WTC11 (cell line): ENCODE measurements around the gene FBXO47. TPM values are rescaled to one million over a fixed set of nuclear protein-coding genes. Genes with fewer than 3 reads are reported as not detected.

Source experiments
- ATAC-seq: fragments of 200-7000 bp; cut with Tn5 transposase; 2 replicates; pipeline ENCODE4 v1.10.0; 2021; ENCODE audit warnings: mild to moderate bottlenecking, moderate library complexity
- CTCF ChIA-PET: fragments of 300-600 bp; sonication (Branson Sonifier 250); formaldehyde crosslinking; loops from one replicate; lab custom pipeline; 2021; ENCODE audit warnings: antibody characterized with exemption; lab: Charles Lee
- POLR2A ChIA-PET: fragments of 350-600 bp; sonication (Branson Sonifier 250); formaldehyde crosslinking; loops from one replicate; lab custom pipeline; 2021; ENCODE audit warnings: antibody characterized with exemption; lab: Charles Lee
- DNase-seq: peaks from one replicate; pipeline ENCODE4 v3.0.0; 2021; ENCODE audit warnings: low spot score
- H3K27ac Mint-ChIP-seq: 2 replicates; pipeline ENCODE4 v1.8.0; 2021; ENCODE audit warnings: mixed read lengths
- H3K27me3 Mint-ChIP-seq: 2 replicates; pipeline ENCODE4 v1.8.0; 2021; ENCODE audit warnings: low read depth, mild to moderate bottlenecking, moderate library complexity, mixed read lengths
- H3K36me3 Mint-ChIP-seq: 2 replicates; pipeline ENCODE4 v1.8.0; 2021; ENCODE audit warnings: mixed read lengths
- H3K4me1 Mint-ChIP-seq: 2 replicates; pipeline ENCODE4 v1.8.0; 2022; ENCODE audit warnings: mixed read lengths
- H3K4me3 Mint-ChIP-seq: 2 replicates; pipeline ENCODE4 v1.8.0; 2021; ENCODE audit warnings: mild to moderate bottlenecking, moderate library complexity, mixed read lengths
- H3K9me3 Mint-ChIP-seq: 2 replicates; pipeline ENCODE4 v1.8.0; 2021; ENCODE audit warnings: mixed read lengths
- CREB1 ChIP-seq: sonication (generic); formaldehyde crosslinking; IDR thresholded peaks from 2 replicates; pipeline ENCODE4 v1.8.0; 2023; ENCODE audit warnings: mild to moderate bottlenecking, missing genetic modification reagents
- EMX1 ChIP-seq: fragments of 250-450 bp; sonication (Bioruptor Pico); IDR thresholded peaks from 2 replicates; pipeline ENCODE4 v1.8.0; 2021; ENCODE audit warnings: mild to moderate bottlenecking
- MYBL2 ChIP-seq: sonication (generic); formaldehyde crosslinking; IDR thresholded peaks from 2 replicates; pipeline ENCODE4 v1.8.1; 2023; ENCODE audit warnings: mild to moderate bottlenecking, moderate library complexity, missing genetic modification reagents
- NFE2L1 ChIP-seq: sonication (generic); formaldehyde crosslinking; IDR thresholded peaks from 2 replicates; pipeline ENCODE4 v1.8.1; 2023; ENCODE audit warnings: missing genetic modification reagents
- NR1H2 ChIP-seq: sonication (generic); formaldehyde crosslinking; IDR thresholded peaks from 2 replicates; pipeline ENCODE4 v1.9.0; 2021; ENCODE audit warnings: mild to moderate bottlenecking, moderate library complexity, missing genetic modification reagents
- NR2C2 ChIP-seq: sonication (generic); formaldehyde crosslinking; IDR thresholded peaks from 2 replicates; pipeline ENCODE4 v1.8.0; 2022; ENCODE audit warnings: mild to moderate bottlenecking, missing genetic modification reagents
- OVOL2 ChIP-seq: fragments of 250-450 bp; sonication (Bioruptor Pico); IDR thresholded peaks from 2 replicates; pipeline ENCODE4 v1.9.0; 2021; ENCODE audit warnings: mild to moderate bottlenecking, borderline replicate concordance
- SOX15 ChIP-seq: fragments of 250-450 bp; sonication (Bioruptor Pico); IDR thresholded peaks from 2 replicates; pipeline ENCODE4 v1.9.0; 2021; ENCODE audit warnings: mild to moderate bottlenecking
- TCF7 ChIP-seq: sonication (generic); formaldehyde crosslinking; IDR thresholded peaks from 2 replicates; pipeline ENCODE4 v1.8.0; 2022; ENCODE audit warnings: mild to moderate bottlenecking, low read depth, missing genetic modification reagents, moderate library complexity
- ZNF232 ChIP-seq: sonication (generic); formaldehyde crosslinking; IDR thresholded peaks from 2 replicates; pipeline ENCODE4 v1.8.0; 2022; ENCODE audit warnings: mild to moderate bottlenecking, missing genetic modification reagents
- ZNF317 ChIP-seq: sonication (generic); formaldehyde crosslinking; IDR thresholded peaks from 2 replicates; pipeline ENCODE4 v1.8.1; 2023; ENCODE audit warnings: low read depth, mild to moderate bottlenecking, moderate library complexity, missing genetic modification reagents, borderline replicate concordance
- ZNF396 ChIP-seq: fragments of 250-450 bp; sonication (Bioruptor Pico); IDR thresholded peaks from 2 replicates; pipeline ENCODE4 v1.8.0; 2021; ENCODE audit warnings: mild to moderate bottlenecking, moderate library complexity, borderline replicate concordance
- total RNA-seq: library from RNA; stranded (reverse); gene quantifications from 3 replicates; pipeline ENCODE4 v1.2.3, GENCODE V29; 2021
- TF ChIP-seq, protein P1 (sequence below): sonication (generic); formaldehyde crosslinking; IDR thresholded peaks from 2 replicates; pipeline ENCODE4 v1.8.1; 2022; ENCODE audit warnings: missing genetic modification reagents, borderline replicate concordance
- TF ChIP-seq, protein P2 (sequence below): fragments of 250-450 bp; sonication (Bioruptor Pico); IDR thresholded peaks from 2 replicates; pipeline ENCODE4 v1.9.0; 2021; ENCODE audit warnings: mild to moderate bottlenecking, borderline replicate concordance
- TF ChIP-seq, protein P3 (sequence below): sonication (generic); formaldehyde crosslinking; IDR thresholded peaks from 2 replicates; pipeline ENCODE4 v1.8.1; 2022; ENCODE audit warnings: mild to moderate bottlenecking, missing genetic modification reagents, moderate library complexity, borderline replicate concordance
- TF ChIP-seq, protein P4 (sequence below): fragments of 250-450 bp; sonication (Bioruptor Pico); IDR thresholded peaks from 2 replicates; pipeline ENCODE4 v2.1.2; 2022; ENCODE audit warnings: mild to moderate bottlenecking, moderate library complexity
- TF ChIP-seq, protein P5 (sequence below): fragments of 250-450 bp; sonication (Bioruptor Pico); IDR thresholded peaks from 2 replicates; pipeline ENCODE4 v1.8.0; 2021; ENCODE audit warnings: mild to moderate bottlenecking
- TF ChIP-seq, protein P6 (sequence below): sonication (generic); formaldehyde crosslinking; IDR thresholded peaks from 2 replicates; pipeline ENCODE4 v1.8.0; 2023; ENCODE audit warnings: missing genetic modification reagents
- TF ChIP-seq, protein P7 (sequence below): sonication (generic); formaldehyde crosslinking; IDR thresholded peaks from 2 replicates; pipeline ENCODE4 v1.8.1; 2023; ENCODE audit warnings: mild to moderate bottlenecking, missing genetic modification reagents, moderate library complexity

Gene FBXO47
- total RNA-seq, 1 experiment from 2014 or later: not detected

DNA sequence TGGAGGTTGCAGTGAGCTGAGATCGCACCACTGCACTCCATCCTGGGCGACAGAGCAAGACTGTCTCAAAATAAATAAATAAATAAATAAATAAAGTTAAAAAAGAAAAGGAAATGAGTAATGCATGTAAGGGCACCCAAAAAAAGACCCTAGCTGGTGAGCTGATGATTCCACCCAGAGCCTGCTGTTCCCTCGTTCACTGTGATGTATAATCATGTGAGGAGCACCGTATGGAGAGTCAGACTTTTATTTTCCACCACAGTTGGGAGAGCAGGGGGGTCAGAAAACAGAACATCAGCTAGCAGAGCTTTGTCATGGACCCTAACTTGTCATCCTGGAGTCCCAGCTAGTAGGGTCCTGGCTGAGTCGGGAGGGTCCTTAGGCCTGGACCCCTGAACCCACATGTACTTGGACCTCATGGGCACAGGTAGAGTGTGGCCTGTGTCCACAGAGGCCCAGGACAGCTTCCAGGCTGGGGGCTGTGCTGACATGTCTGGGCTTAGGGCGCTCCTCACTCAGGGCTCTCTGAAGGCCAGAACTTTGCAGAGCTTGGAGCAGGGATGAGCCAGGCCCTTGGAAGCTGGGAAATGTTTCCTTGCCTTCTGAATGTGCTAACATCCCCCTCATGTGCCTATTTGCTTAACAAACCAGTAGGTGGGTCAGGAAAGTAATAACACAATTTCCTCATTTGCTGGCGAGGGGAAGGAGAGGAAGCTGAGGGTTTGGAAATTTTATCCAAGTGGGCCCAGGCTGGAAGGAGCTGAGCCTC is 60.6 kb downstream of the FBXO47 start:
- no peaks in the 10 kb centered on the region for H3K9me3 Mint-ChIP-seq
- H3K36me3 Mint-ChIP-seq: peaks cover 21% of the 10 kb centered on the region
- H3K27ac Mint-ChIP-seq: peak overlapping the region; percentile 86
- no peak overlapping the region for H3K4me3 Mint-ChIP-seq
- DNase-seq: no peak
- POLR2A ChIA-PET: no interaction called here
- CTCF ChIA-PET: interaction anchor here (0.8 to 2.2 kb wide), 9 partner anchors 11 to 268 kb away, joined by 3 to 14 read pairs (median 5); partner anchors contain the start of genes FBXO47 and LASP1NB
- no peak for TF ChIP-seq ZNF396
- TF ChIP-seq TCF7 (CRISPR knock-in tag): no peak
- no peak for TF ChIP-seq MYBL2 (CRISPR knock-in tag)
- no peak for TF ChIP-seq NFE2L1 (CRISPR knock-in tag)
- TF ChIP-seq, protein P1, sequence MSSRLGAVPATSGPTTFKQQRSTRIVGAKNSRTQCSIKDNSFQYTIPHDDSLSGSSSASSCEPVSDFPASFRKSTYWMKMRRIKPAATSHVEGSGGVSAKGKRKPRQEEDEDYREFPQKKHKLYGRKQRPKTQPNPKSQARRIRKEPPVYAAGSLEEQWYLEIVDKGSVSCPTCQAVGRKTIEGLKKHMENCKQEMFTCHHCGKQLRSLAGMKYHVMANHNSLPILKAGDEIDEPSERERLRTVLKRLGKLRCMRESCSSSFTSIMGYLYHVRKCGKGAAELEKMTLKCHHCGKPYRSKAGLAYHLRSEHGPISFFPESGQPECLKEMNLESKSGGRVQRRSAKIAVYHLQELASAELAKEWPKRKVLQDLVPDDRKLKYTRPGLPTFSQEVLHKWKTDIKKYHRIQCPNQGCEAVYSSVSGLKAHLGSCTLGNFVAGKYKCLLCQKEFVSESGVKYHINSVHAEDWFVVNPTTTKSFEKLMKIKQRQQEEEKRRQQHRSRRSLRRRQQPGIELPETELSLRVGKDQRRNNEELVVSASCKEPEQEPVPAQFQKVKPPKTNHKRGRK (CRISPR knock-in tag): no peak
- no peak for TF ChIP-seq NR2C2 (CRISPR knock-in tag)
- TF ChIP-seq, protein P2, sequence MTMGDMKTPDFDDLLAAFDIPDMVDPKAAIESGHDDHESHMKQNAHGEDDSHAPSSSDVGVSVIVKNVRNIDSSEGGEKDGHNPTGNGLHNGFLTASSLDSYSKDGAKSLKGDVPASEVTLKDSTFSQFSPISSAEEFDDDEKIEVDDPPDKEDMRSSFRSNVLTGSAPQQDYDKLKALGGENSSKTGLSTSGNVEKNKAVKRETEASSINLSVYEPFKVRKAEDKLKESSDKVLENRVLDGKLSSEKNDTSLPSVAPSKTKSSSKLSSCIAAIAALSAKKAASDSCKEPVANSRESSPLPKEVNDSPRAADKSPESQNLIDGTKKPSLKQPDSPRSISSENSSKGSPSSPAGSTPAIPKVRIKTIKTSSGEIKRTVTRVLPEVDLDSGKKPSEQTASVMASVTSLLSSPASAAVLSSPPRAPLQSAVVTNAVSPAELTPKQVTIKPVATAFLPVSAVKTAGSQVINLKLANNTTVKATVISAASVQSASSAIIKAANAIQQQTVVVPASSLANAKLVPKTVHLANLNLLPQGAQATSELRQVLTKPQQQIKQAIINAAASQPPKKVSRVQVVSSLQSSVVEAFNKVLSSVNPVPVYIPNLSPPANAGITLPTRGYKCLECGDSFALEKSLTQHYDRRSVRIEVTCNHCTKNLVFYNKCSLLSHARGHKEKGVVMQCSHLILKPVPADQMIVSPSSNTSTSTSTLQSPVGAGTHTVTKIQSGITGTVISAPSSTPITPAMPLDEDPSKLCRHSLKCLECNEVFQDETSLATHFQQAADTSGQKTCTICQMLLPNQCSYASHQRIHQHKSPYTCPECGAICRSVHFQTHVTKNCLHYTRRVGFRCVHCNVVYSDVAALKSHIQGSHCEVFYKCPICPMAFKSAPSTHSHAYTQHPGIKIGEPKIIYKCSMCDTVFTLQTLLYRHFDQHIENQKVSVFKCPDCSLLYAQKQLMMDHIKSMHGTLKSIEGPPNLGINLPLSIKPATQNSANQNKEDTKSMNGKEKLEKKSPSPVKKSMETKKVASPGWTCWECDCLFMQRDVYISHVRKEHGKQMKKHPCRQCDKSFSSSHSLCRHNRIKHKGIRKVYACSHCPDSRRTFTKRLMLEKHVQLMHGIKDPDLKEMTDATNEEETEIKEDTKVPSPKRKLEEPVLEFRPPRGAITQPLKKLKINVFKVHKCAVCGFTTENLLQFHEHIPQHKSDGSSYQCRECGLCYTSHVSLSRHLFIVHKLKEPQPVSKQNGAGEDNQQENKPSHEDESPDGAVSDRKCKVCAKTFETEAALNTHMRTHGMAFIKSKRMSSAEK (CRISPR knock-in tag): no peak
- TF ChIP-seq ZNF317: no peak
- TF ChIP-seq CREB1: no peak
- no peak for TF ChIP-seq EMX1 (CRISPR knock-in tag)
- no peak for TF ChIP-seq NR1H2 (CRISPR knock-in tag)
- TF ChIP-seq, protein P3, sequence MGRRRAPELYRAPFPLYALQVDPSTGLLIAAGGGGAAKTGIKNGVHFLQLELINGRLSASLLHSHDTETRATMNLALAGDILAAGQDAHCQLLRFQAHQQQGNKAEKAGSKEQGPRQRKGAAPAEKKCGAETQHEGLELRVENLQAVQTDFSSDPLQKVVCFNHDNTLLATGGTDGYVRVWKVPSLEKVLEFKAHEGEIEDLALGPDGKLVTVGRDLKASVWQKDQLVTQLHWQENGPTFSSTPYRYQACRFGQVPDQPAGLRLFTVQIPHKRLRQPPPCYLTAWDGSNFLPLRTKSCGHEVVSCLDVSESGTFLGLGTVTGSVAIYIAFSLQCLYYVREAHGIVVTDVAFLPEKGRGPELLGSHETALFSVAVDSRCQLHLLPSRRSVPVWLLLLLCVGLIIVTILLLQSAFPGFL: no peak
- no peak for TF ChIP-seq SOX15 (CRISPR knock-in tag)
- TF ChIP-seq, protein P4, sequence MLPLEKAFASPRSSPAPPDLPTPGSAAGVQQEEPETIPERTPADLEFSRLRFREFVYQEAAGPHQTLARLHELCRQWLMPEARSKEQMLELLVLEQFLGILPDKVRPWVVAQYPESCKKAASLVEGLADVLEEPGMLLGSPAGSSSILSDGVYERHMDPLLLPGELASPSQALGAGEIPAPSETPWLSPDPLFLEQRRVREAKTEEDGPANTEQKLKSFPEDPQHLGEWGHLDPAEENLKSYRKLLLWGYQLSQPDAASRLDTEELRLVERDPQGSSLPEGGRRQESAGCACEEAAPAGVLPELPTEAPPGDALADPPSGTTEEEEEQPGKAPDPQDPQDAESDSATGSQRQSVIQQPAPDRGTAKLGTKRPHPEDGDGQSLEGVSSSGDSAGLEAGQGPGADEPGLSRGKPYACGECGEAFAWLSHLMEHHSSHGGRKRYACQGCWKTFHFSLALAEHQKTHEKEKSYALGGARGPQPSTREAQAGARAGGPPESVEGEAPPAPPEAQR (CRISPR knock-in tag): no peak
- TF ChIP-seq, protein P5, sequence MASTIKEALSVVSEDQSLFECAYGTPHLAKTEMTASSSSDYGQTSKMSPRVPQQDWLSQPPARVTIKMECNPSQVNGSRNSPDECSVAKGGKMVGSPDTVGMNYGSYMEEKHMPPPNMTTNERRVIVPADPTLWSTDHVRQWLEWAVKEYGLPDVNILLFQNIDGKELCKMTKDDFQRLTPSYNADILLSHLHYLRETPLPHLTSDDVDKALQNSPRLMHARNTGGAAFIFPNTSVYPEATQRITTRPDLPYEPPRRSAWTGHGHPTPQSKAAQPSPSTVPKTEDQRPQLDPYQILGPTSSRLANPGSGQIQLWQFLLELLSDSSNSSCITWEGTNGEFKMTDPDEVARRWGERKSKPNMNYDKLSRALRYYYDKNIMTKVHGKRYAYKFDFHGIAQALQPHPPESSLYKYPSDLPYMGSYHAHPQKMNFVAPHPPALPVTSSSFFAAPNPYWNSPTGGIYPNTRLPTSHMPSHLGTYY: no peak
- TF ChIP-seq, protein P6, sequence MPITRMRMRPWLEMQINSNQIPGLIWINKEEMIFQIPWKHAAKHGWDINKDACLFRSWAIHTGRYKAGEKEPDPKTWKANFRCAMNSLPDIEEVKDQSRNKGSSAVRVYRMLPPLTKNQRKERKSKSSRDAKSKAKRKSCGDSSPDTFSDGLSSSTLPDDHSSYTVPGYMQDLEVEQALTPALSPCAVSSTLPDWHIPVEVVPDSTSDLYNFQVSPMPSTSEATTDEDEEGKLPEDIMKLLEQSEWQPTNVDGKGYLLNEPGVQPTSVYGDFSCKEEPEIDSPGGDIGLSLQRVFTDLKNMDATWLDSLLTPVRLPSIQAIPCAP: no peak
- no peak for TF ChIP-seq OVOL2 (CRISPR knock-in tag)
- no peak for TF ChIP-seq ZNF232 (CRISPR knock-in tag)
- TF ChIP-seq, protein P7, sequence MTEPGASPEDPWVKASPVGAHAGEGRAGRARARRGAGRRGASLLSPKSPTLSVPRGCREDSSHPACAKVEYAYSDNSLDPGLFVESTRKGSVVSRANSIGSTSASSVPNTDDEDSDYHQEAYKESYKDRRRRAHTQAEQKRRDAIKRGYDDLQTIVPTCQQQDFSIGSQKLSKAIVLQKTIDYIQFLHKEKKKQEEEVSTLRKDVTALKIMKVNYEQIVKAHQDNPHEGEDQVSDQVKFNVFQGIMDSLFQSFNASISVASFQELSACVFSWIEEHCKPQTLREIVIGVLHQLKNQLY: no peak
- H3K4me1 Mint-ChIP-seq: peaks cover 18% of the 10 kb centered on the region
- no peak; the same call in 1 of the 2 replicates for ATAC-seq
- H3K27me3 Mint-ChIP-seq: no peaks in the 10 kb centered on the region
